Activated CD8-positive, alpha-beta T cell treated with anti-CD3 and anti-CD28 coated beads for 36 hours (primary cell): Measurements from ENCODE around the gene CCIN. TPM values are rescaled to one million over a fixed set of nuclear protein-coding genes. Genes with fewer than 3 reads are reported as not detected.

Experiments
- ATAC-seq: fragments of 200-7000 bp; cut with Tn5 transposase; one replicate; pipeline ENCODE4 v1.10.0; 2021; ENCODE audit warnings: mild to moderate bottlenecking, moderate library complexity
- CTCF ChIA-PET: fragments of 350-600 bp; sonication (Branson Sonifier 250); formaldehyde crosslinking; loops from one replicate; lab custom pipeline; 2021; ENCODE audit warnings: antibody characterized with exemption; lab: Charles Lee
- POLR2A ChIA-PET: fragments of 350-600 bp; sonication (Branson Sonifier 250); formaldehyde crosslinking; loops from one replicate; lab custom pipeline; 2021; ENCODE audit warnings: antibody characterized with exemption; lab: Charles Lee
- DNase-seq: peaks from one replicate; pipeline ENCODE4 v3.0.0-alpha.2; 2020
- H3K27ac Mint-ChIP-seq: one replicate; pipeline ENCODE4 v1.8.0; 2021; ENCODE audit warnings: mild to moderate bottlenecking, mixed read lengths
- H3K27me3 Mint-ChIP-seq: one replicate; pipeline ENCODE4 v1.8.0; 2021; ENCODE audit warnings: mixed read lengths
- H3K36me3 Mint-ChIP-seq: one replicate; pipeline ENCODE4 v1.8.0; 2021; ENCODE audit warnings: low read depth, mixed read lengths
- H3K4me1 Mint-ChIP-seq: one replicate; pipeline ENCODE4 v1.8.0; 2021; ENCODE audit warnings: low read depth, mixed read lengths
- H3K4me3 Mint-ChIP-seq: one replicate; pipeline ENCODE4 v1.8.0; 2021; ENCODE audit warnings: mild to moderate bottlenecking, moderate library complexity, mixed read lengths
- H3K9me3 Mint-ChIP-seq: one replicate; pipeline ENCODE4 v1.8.0; 2021; ENCODE audit warnings: mixed read lengths
- CTCF ChIP-seq: fragments of 200-600 bp; IDR thresholded peaks from one replicate; pipeline ENCODE4 v1.8.0; 2022; ENCODE audit warnings: antibody characterized with exemption, mild to moderate bottlenecking
- intact Hi-C: fragments of 100-400 bp; cut with micrococcal nuclease; formaldehyde crosslinking; loops from one replicate; pipeline ENCODE4 v1.10.0; 2022
- total RNA-seq, 2 experiments: library from RNA; stranded (reverse); gene quantifications; one replicate each; pipeline ENCODE4 v1.2.3, GENCODE V29; 2021

Gene CCIN
- total RNA-seq, 2 experiments from 2014 or later: not detected

DNA sequence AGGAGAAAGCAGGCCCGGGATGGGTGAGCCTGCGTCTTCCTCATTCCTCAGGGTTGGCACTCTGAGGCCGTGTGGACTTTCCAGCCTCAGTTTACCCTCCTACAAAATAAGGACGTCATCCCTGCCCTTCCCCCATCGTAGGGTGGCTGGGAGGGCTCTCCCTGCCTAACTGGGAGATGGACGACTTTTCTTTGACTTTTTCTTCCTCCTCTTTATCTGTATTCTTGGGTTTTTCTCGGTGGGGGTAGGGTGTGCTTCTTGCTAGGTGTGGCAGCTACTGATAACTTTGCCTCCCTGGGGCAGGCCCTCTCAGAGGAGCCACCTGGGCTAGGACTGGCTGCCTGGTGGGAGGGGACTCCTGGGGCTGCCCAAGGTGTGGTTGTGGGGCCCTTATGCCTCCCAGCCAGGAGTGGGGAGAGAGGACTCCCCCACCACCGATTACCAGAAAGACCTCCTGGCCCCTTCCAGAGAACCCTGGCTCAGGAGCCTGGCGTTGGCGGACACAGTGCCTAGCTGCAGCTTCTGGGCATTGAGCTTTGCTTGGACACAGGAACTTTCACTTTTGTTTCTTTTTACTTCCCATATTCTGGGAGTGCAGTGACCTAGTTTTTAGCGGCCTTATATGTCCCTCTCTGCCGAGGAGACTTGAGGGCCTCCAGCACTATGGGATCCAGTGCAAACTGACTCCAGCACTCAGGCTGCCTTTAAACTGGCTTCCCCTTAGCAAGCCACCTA, 26.5 kb upstream of the CCIN start:
- no peak for TF ChIP-seq CTCF
- Mint-ChIP-seq H3K4me1 (peaks cover 90% of the 10 kb centered on the region), H3K36me3 (peaks cover 25% of the 10 kb centered on the region), H3K27ac (peak overlapping the region; percentile 93), H3K9me3 (peaks cover 13% of the 10 kb centered on the region), H3K27me3 (no peaks in the 10 kb centered on the region), H3K4me3 (peak overlapping the region; percentile 68)
- ATAC-seq: peak; percentile 19
- ChIA-PET POLR2A (interaction anchor here (1.2 to 2.9 kb wide), 3 partner anchors 9 to 49 kb away, joined by 3 to 12 read pairs (median 7); partner anchors contain the start of gene CLTA), CTCF (interaction anchor here (1.0 to 3.7 kb wide), 3 partner anchors 23 to 40 kb away, joined by 3 to 20 read pairs (median 10); no protein-coding TSS in a partner anchor)
- intact Hi-C loops: no loop called here
- DNase-seq: no peak

DNA sequence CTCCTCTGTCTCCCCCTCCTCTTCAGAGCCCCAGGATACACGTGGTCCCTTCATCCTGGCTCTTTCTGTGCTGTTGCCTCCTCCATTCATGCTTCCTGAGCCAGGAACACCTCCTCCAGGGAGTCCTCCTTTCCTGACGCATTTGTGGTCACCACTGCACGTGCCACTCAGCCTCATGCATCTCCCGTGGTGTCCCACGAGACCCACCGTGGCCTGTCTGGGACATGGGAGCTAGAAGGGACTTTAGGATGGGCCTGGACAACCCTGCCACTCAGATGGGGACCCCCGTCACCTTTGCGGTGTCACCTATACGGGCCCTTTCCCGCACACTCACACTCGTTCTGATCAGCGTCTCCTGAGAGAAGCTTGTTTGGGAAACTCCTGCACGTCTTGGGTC, 25.9 kb upstream of the CCIN start:
- POLR2A ChIA-PET: interaction anchor here (1.2 to 2.9 kb wide), 3 partner anchors 9 to 48 kb away, joined by 3 to 12 read pairs (median 7); partner anchors contain the start of gene CLTA
- Mint-ChIP-seq H3K27ac (peak overlapping the region; percentile 93), H3K4me3 (peak overlapping the region; percentile 68), H3K4me1 (peaks cover 92% of the 10 kb centered on the region), H3K36me3 (peaks cover 25% of the 10 kb centered on the region), H3K27me3 (no peaks in the 10 kb centered on the region), H3K9me3 (peaks cover 13% of the 10 kb centered on the region)
- DNase-seq (no peak), ATAC-seq (no peak)
- CTCF ChIA-PET: interaction anchor here (1.0 to 3.7 kb wide), 4 partner anchors 23 to 135 kb away, joined by 3 to 20 read pairs (median 7); no protein-coding TSS in a partner anchor
- no peak for TF ChIP-seq CTCF
- intact Hi-C loops: no loop called here

- POLR2A ChIA-PET: interaction anchor here (0.5 kb wide), 1 partner anchor 42 kb away, joined by 3 read pairs; no protein-coding TSS in a partner anchor
These were observed 24.6 kb upstream of the CCIN start for GRCh38 chr9:36144309-36145232.

GRCh38 chr9:36145970-36146369, 23.2 kb upstream of the CCIN start:
- Mint-ChIP-seq H3K27me3 (no peaks in the 10 kb centered on the region), H3K27ac (no peak overlapping the region), H3K9me3 (peaks cover 13% of the 10 kb centered on the region), H3K4me1 (peaks cover 89% of the 10 kb centered on the region), H3K4me3 (no peak overlapping the region), H3K36me3 (peaks cover 25% of the 10 kb centered on the region)
- TF ChIP-seq CTCF: no peak
- CTCF ChIA-PET: no interaction called here
- POLR2A ChIA-PET: interaction anchor here (1.0 kb wide), 1 partner anchor 9 kb away, joined by 4 read pairs; the partner anchor contains the start of gene GLIPR2
- intact Hi-C loops: no loop called here
- ATAC-seq (no peak), DNase-seq (no peak)

More at GRCh38 chr9:36144309-36145232, 24.6 kb upstream of the CCIN start:
- Mint-ChIP-seq H3K4me3 (peak overlapping the region; percentile 68), H3K27ac (peak overlapping the region; percentile 93), H3K9me3 (peaks cover 13% of the 10 kb centered on the region), H3K36me3 (peaks cover 25% of the 10 kb centered on the region), H3K4me1 (peaks cover 92% of the 10 kb centered on the region), H3K27me3 (no peaks in the 10 kb centered on the region)
- no peak for TF ChIP-seq CTCF
- DNase-seq (peak; percentile 35), ATAC-seq (peak; percentile 34)
- intact Hi-C loops: no loop called here
- CTCF ChIA-PET: interaction anchor here (0.6 to 3.7 kb wide), 7 partner anchors 13 to 136 kb away, joined by 3 to 20 read pairs (median 4); partner anchors contain the start of gene CLTA
